Pons (tissue), 1 donor: ENCODE measurements around the gene ETHE1.
"Not testable (repeated sequence)": the region's sequence is repeated elsewhere in the genome, so short reads cannot be mapped to it uniquely, and the experiment has no call there.

Experiments used
- DNase-seq: peaks from one replicate; pipeline ENCODE4 v3.0.0-alpha.2; 2016; ENCODE audit warnings: low spot score

ETHE1 gene

DNA sequence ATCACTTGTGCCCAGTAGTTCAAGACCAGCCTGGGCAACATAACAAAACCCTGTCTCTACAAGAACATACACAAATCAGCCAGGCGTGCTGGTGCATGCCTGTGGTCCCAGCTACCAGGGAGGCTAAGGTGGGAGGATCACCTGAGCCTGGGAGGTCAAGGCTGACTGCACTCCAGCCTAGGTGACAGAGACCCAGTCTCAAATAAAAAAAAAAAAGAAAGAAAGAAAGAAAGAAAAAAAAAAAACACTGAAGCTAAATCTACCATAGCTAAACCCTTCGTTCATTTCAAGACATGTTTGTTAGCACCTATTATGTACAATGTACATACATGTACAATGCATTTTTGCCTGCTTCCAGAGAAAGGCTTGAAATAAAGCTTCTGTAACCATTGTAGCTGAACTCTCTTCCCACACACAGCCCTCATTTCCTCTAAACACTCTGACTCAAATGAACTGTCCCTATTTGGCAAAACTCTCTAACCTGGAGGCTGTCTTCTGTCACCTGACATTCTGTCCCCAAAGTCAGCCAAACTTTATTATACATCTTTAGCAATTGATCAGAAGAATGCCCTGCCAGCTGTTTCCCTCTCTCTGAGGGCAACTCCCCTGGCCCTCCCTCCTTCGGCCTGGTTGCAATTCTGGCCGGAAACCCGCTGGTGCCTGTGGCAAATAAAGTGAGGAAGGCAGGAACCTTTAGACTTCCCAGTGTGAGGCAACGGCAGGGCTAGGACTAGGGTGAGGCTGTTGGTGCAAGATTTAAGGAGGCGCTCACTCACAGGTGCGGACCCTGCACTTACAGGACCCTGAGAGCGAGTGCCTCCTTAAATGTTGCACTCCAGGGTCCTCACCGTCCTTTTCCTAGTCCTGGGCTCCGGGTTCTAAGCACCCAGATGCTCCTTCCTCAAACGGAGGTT is 1.8 kb downstream of the ETHE1 start:
- DNase-seq = peak; percentile 51

DNA sequence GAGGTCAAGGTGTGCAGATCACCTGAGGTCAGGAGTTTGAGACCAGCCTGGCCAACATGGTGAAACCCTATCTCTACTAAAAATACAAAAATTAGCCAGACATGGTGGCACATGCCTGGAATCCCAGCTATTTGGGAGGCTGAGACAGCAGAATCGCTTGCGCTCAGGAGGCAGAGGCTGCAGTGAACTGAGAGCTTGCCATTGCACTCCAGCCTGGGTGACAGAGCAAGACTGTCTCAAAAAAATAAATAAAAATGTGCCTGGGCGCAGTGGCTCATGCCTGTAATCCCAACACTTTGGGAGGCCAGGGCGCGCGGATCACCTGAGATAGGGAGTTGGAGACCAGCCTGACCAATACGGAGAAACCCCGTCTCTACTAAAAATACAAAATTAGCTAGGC is 3.3 kb downstream of the ETHE1 start:
- DNase-seq = not testable (repeated sequence)

DNA sequence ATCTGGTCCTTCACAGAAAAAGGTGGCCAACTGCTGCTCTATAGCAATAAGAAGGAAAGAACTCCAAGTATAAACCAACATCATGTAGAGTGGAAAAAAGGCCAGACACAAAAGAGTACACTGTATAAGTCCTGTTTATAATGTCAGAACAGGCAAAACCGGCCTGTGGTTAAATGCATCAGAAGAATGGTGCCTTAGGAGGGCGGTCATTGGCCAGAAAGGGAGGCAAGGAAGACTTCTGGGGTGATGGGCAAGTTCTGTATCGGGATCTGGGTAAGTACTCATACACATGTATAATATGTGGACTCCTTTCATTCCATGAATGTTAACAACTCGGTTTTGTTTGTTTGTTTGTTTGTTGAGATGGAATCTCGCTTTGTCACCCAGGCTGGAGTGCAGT is 4.1 kb downstream of the ETHE1 start:
- DNase-seq = no peak

DNA sequence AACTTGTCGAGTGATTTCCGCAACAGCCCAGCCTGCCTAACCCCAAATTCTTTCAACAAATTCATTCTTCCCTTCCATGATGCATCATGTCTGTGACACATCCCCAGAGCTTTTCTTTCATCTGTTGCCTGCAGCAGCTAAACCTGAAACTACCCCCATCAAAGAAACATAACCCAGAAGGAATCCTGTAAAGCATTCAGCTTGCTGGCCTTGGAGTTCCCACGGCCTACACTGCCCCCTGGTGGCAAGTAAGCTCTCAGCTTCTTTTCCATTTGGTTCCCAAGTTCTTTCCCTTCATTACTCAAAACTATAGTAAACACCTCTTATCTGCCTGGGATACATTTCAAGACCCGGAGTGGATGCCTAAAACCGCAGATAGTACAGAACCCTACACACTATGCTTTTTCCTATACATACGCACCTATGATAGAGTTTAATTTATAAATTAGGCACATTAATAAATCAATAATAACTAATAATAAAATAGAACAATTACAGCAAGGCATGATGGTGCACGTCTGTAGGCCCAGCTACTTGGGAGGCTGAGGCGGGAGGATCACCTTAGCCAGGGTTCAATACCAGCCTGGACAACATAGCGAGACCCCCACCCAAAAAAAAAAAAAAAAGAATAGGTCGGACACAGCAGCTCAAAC is 7.4 kb downstream of the ETHE1 start:
- peak; percentile 81 for DNase-seq

DNA sequence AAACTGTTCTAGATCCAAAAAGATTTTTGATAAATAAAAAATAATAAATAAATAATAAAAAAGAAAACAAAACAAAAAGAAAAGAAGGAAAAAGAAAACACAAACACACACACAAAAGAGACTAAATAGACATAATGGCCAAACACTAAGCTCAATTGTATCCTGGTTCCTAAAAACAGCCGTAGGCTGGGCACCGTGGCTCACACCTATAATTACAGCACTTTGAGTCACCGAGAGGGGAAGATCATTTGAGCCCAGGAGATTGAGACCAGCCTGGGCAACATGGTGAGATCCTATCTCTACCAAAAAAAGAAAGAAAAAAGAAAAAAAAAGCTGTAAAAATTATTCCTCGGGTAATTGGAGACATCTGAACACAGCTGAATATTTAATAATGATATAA is 8.9 kb downstream of the ETHE1 start:
- no peak for DNase-seq

DNA sequence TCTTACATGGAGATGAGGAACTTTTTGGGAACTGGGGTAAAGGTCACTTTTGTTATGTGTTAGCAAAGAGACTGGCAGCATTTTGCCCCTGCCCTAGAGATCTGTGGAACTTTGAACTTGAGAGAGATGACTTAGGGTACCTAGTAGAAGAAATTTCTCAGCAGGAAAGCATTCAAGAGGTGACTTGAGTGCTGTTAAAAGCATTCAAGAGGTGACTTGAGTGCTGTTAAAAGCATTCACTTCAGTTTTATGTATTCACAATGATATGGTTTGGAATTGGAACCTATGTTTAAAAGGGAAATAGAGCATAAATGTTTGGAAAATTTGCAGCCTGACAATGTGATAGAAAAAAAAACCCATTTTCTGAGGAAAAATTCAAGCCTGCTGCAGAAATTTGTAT is 14.6 kb downstream of the ETHE1 start:
- not testable (repeated sequence) for DNase-seq

DNA sequence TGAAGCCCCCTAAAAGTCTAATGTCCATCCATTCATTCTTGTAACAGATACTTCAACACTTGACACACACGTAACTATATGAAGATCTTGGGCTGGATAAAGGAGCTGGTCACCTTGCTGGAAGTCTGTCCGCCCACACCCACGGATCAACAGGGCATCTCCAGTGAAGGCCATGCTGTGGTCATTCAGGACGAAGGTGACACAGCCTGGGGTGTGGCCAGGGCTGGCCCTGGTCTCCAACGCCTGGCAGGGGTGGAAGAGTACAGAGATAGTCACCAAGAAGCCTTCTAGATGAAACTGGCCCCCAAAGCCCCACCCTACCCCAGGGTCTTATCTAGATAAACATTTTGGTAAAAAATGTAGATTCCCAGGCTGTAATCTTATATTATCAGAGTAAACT is 15.7 kb downstream of the ETHE1 start:
- DNase-seq = no peak

DNA sequence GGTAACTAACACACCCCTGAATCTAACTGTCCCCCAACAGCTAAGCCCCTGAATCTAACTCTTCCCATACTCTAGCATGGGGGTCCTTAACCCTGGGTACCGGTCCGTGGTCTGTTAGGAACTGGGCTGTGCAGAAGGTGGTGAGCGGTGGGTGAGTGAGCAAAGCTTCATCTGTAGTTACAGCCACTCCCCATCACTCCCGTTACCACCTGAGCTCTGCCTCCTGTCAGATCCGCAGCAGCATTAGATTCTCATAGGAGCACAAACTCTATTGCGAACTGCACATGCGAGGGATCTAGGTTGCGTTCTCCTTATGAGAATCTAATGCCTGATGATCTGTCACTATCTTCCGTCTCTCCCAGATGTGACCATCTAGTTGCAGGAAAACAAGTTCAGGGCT is 16.3 kb downstream of the ETHE1 start:
- DNase-seq = no peak

DNA sequence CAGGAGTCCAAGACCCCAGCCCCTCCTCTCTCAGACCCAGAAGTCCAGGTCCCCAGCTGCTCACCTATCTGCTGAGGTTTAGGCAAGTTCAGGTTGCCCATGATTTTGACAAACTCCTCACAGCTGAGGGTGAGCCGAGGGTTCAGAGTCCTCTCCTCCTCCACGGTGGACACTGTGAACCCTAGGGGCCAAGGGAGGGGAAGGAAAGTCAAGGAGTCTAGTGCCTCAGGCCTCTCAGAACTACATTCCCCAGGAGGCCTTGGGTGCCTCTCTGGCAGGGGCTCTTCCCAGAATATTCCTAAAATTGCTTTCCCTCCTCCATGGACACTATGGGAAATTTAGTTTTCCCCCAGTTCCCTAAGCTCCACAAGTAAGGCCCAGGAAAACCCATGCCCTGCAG is 19.1 kb downstream of the ETHE1 start:
- no peak for DNase-seq

DNA sequence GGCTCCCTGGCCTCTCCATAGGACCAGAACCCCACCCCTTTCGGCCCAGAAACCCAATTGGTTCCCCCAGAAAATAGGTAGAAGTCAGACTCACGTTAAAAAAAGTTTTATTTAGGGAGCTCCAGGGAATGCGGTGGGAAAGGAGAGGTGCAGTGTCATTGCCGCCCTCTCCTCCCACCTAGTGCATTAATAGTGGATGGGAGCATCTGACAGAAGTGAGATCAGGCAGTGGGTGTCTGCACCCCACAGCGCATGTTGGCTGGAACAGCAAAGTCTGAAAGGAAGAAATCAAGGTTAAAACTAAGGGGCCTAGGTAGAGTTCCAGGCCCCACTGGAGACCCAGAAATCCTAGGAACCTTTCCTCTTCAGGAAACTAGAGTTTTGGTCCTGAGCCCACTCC is 20.4 kb downstream of the ETHE1 start:
- DNase-seq = no peak

DNA sequence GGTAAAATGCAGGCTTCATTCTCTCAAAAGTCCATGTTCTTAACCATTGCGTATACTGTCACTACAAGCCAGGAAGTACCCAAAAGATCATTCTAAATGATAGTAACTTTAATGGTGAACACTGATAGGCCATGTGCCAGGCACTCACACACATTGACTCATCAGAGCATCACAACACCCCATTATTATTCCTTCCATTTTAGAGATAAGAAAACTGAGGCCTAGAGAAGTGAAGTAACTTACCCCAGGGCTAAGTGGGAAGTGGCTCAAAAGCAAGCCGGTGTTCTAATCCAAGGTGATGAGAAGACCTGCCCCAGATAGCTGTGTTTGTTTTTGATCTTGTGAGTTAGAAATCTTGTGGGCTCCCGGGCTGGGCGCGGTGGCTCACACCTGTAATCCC is 21.1 kb downstream of the ETHE1 start:
- DNase-seq = no peak

DNA sequence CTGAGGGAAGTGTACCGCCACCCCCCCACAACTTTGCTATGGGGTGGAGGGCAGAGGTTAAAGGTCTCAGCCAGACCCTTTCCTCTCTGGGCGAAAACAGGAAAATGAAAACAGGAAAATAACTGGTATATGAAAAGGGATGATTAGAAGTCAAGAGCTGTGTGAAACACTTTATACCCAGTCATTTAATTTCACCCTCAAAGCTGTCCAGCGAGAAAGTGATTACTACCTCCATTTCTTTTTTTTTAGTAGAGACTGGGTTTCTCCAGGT is 21.9 kb downstream of the ETHE1 start:
- no peak for DNase-seq

DNA sequence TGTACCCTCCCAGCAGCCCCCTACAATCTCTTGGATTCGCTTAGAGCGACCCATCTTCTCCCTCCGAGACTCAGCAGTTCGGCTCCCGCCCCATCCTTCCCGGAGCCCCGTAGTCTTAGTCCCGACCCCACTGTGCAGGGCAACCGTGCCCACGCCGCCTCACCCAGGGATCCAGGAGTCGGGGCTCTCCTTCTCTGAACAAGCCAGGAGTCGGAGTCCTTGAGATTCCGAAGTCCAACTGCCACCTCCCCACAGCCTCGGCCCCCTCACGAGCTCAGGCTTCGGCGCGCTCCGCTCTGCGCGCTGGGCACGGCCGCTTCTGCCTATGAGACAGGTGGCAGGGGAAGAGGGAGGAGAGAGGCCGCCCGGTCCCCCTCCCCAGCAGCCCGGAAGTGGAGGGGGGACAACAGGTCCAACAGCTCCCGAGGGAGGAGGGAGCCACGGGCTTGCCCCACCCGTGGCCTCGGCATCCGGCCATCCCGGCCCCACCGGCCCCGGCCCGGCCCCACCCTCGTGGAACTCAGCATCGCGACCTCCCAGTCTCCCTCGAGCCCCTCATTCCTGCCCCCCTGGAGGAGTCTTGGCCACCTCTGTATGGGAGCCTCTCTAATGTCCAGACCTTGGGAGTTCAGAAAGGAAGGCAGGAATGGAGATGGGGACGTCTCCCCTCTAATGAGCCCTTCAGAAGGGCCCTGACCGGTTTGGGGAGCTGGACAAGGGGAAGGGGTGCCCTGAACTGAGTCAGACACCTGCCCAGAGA is 22.4 kb downstream of the ETHE1 start, which contains the start of gene PHLDB3:
Gene PHLDB3, minus strand, starts transcription at position 321 of the 760 bp plus-strand sequence. CDS start 628 bp downstream, outside the sequence.
- no peak for DNase-seq

DNA sequence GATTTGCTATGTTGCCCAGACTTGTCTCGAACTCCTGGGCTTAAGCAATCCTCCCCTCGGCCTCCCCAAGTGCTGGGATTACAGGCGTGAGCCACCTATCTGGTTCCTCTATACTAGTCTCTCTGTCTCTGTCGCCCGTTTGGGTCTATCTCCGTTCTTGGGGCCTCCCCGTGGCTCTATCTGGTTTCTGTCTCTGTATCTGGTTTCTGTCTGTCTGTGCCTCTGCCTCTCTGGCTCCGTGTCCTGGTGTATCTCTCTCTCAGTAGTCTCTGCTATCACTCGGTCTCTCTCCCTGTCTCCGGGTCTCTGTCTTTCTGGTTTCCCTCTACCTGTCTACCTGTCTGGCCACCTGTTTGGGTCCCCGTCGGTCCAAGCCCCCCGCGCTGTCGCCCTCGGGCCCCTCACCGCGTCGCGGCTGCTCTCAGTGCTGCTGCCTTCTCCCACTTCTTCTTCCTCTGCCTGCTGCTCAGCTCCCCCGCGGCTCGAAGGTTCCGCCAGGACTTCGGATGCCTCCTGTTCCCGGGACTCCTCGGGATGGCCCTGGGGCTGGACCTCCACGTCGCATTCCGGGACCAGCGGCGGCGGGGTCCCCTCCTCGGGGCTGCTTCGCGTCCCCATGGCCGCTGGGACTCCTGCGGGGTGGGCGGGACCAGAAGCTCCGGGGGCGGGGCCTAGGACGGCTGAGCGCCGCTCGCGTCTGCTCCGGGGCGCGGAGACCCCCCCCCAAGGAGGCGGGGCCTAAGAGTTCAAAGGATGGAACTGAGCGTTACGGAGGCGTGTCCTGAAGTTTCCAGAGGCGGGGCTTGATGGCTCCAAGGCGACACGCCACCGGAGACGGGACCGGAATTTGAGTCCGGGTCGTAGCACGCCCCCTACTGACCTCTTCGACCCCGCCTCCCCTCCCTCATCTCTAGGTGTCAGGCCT is 23.2 kb downstream of the ETHE1 start:
- DNase-seq = peak; percentile 93

DNA sequence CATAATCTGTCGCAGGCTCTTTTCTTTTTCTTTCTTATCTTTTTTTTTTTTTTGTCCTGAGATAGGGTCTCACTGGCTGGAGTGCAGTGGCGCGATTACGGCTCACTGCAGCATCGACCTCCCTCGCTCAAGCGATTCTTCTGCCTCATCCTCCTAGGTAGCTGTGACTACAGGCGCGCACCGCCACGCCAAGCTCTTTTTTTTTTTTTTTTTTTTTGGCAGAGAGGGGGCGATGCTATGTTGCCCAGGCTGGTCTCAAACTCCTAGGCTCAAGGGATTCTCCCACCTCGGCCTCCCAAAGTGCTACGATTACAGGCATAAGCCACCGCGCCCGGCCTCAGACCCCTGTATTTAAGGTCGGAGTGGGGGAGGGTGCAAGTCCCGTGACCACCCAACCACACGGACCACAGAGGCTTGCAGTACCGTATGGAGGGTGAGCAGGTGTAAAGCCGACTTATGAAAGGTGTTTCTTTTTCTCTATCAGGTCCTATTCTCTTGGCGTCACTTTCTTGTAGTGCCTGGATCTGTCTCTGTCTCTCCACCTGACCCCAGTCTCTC is 24.5 kb downstream of the ETHE1 start:
- no peak for DNase-seq

DNA sequence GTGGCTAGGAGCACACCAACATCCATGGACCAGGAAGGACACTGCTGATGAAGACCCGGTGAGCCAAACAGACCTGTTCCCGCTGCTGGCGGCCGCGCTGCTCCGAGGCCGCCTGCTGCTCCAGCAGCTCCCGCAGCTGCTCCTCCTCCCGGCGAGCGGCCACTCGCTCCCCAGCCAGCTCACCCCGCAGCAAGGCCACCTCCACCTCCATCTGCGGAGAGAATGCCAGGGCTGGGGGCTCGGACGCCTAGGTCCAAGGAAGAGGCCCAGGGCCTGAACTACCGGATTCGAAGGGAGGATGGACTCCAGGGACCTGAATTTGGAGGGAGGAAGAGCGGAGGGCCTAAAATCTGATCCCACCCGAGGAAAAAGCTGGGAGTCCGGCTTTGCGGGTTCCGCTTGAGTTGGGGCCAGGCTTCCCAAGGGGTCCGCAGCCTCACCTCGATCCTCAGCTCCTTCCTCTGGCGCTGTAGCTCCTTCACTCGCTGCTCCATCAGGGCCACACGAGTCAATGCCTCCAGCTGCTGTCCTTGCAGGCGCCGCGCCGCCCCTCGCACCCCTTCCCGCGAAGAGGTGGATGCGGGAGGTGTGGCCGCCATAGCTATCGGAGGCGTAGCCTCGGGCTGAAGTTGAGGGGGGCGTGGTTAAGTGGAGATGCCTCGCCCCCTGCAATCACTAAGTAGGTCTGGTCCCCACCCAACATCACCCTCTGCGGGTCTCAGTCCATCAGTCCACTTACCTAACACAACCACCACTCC is 25.2 kb downstream of the ETHE1 start:
- DNase-seq = no peak

DNA sequence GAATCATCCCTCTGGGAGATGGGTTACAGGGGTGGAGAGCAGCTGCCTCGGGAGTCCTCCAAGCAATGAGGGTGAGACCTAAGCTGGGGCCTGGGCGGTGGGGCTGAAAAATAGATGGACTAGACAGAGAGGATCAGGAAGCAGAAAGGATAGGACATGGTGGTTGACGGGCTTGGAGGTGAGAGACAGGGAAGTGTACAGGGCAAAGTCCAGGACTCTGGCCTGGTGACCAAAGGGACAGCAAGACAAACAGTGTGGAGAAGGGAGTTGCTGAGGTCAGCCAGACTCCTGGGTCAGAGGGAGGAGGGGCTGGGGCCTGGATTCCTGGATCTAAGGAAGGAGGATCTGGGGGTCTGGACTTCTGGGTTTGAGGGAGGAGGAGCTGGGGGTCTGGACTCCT is 28.0 kb downstream of the ETHE1 start:
- no peak for DNase-seq

DNA sequence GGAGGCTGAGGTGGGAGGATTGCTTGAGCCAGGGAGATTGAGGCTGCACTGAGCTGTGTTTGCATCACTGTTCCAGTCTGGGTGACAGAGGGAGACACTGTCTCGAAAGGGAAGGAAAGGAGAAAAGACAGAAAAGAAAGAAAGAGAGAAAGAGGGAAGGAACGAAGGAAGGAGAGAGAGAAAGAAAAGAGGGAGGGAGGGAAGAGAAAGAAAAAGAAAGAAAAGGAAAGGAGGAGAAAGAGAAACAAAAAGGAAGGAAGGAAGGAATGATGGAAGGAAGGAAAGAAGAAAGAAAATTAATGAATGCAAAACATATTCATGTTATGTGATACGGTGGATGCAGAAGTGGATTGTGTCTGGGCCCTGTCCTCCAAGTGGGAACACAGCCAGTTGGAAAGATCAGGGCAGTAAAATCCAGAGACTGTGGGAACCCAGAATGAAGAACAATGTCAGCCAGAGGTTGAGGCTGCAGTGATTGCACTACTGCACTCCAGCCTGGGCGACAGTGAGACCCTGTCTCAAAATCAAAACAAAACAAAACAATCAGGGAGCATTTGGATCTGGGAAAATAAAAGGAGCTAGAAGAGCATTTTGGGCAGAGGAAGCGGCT is 28.7 kb downstream of the ETHE1 start:
- no peak for DNase-seq

DNA sequence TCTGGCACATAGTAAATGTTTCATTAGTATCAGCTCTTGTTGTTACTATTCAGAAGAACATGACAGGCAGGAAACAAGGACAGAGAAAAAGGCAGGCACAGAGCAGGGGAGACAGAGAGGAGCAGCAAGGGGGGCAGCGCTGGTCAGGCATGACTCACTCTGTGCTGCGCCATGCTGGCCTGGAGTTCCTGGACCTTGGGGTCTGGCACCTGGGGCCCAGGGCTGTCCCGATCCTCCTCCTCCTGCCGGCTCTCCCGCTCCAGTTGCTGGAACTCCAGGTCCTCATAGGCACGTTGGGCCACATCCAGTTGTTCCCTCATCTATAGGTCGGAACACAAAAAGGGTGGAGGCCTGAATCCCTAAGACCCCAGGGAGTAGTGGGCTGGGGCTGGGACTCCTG is 30.0 kb downstream of the ETHE1 start:
- no peak for DNase-seq

DNA sequence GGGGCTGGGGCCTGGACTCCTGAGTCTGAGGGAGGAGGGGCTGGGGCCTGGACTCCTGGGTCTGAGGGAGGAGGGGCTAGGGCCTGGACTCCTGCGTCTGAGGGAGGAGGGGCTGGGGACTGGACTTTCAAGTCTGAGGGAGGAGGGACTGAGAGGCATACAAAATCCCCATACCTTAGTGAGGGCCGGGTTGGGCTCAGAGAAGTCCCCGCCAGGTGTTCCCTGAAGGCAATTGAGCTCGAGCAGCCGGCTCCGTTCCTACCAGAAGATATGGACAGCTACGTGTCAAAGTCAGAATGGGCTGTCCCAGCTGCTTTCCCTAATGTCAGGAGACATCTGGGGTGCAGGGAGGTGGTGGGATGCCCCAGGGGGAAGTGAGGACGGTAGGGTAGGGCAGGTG is 31.9 kb downstream of the ETHE1 start:
- DNase-seq = no peak
